NCI-H2081 (cell line): ENCODE measurements around the gene RPGRIP1L.

Source experiments
- DNase-seq, 2 experiments: peaks; one replicate each; lab custom pipeline; 2025; lab: John Stamatoyannopoulos, UW

Gene RPGRIP1L

DNA sequence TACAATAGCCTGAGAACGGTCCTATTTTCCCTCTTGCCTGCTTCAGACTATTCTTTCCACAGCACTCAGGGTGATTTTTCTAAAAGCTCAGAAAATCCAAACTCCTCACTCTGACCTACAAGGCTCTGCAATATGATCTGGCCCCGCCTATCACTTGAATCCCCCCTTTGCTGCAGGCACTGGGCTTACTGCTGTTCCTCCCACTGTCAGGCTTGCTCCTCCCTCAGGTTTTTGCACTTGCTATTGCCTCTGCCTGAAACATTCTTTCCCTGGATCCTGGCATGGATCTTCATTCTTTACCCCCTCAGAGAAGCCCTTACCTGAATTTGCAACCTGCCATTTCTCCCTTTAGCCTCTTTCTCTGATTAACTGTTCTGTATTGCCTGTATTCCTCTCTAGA, 52.3 kb downstream of the RPGRIP1L start:
- no peak for DNase-seq

DNA sequence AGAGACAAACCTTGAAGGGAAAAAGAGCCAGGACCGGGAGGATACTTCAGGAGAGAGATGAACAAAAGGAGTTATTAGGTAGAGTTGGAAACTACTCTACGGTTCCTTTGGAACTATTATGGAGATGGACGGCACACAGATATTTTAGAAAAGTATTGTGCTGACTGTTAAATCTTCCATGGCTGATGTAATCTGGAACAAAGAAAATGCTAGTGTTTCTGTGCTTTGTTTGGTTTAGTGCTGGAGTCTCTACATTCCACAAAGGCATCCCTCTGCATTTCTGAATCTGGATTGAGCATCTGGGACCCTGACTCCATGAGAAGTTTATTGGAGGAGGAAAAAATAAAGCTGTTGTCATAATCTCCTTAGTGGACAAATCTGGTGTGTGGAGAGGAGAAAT, 57.2 kb downstream of the RPGRIP1L start:
- no peak for DNase-seq

DNA sequence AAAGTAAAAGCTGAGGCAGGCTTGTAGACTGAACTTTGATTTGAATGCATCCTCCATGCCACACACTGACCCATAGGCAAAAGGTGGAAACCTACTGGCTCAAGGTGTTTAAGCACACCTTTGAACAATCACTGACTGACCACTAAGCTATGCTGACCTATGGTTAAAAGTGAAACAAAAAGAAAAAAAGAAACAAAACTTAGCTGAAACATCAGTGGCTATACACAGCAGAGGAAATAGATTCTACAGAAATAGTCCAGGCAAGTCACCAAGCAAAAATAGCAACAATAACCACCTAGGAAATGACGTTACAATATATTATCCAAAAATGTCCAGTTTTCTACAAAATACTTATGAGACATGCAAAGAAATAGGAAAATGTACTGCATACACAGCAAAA, 60.2 kb downstream of the RPGRIP1L start:
- DNase-seq = no peak

GRCh38 chr16:53642094-53642493, 61.6 kb downstream of the RPGRIP1L start:
- no peak for DNase-seq

- no peak for DNase-seq
These were observed 66.7 kb downstream of the RPGRIP1L start for GRCh38 chr16:53636978-53637377.

DNA sequence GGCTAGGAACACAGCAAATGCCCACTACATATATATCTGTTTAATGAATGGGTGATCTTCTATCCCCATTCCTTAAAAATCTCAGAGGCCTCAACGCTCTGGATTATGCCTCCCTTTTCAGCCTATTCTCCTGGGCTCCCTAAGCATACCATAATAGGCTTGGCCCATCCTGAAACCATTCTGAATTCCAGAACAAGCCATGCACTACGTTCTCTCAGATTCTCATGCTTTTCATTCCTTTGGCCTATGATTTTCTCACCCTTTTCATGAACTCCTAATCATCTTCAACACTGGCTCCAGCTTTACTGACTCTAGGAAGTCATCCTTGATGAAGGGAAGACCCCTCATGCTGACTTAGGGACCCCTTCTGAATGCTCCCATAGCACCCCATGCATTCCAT, 71.1 kb downstream of the RPGRIP1L start:
- no peak for DNase-seq

DNA sequence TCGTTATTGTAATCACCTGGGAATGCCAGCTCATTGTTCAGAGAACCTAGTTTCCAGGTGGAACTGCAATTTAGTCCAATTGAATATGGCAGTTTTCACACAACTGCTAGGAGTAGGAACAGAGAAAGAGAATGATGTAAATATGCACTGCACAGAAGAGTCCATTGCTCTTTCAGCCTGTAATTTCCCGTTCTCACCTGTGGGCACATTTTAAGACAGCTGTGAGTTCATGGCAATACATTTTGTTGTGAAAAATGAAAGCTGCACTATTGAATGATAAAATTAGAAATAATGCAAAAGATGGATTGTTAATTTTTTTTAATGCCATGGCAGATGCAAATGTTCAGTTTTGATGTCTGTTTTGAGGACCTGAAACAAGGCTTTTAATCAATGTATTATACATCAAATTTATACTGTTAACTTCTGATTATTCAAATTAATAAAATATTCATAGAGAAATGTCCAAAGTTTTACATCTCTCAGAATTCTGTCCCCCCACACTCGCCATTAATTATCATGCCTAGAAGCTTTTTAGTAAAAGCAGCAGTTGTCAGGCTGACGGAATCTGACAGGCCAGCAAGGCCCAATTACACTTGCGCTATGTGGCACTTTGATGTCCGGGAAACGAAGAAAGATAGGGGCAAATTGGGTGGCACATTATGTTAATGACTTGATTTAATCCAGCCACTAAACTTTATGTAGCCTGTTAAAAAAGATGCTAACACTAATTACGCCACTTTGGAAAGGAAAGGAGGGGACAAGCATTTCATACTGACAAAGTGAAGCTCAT, 72.2 kb downstream of the RPGRIP1L start:
- DNase-seq = peak in 1 of 2 experiments; percentile 2

GRCh38 chr16:53629607-53630312, 73.9 kb downstream of the RPGRIP1L start:
- DNase-seq = peak; percentile 25 to 66

DNA sequence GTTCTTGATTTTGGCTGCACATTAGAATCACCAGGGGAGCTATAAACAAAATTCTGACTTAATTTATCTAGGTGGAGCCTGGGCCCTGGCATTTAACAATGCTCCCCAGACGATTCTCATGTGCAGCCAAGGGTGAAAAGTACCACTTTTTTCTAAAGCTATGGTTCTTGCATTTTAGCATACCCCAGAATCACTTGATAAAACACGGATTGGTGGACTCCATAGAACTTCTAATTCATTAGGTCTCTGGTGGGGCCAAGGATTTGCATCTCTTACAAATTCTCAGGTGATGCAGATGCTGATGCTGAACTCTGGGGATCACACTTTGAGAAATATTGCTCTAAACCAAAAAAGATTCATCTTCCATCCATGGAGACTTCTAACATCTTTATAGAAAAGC, 74.5 kb downstream of the RPGRIP1L start:
- no peak for DNase-seq

- DNase-seq = no peak
These were observed 76.8 kb downstream of the RPGRIP1L start for GRCh38 chr16:53626811-53627210.

GRCh38 chr16:53626161-53626560, 77.5 kb downstream of the RPGRIP1L start:
- DNase-seq = no peak

- no peak for DNase-seq
These were observed 78.4 kb downstream of the RPGRIP1L start for GRCh38 chr16:53625221-53625620.

GRCh38 chr16:53622315-53622714, 81.3 kb downstream of the RPGRIP1L start:
- DNase-seq = no peak

GRCh38 chr16:53620476-53620875, 83.2 kb downstream of the RPGRIP1L start:
- DNase-seq = no peak

- DNase-seq = no peak
These were observed 84.4 kb downstream of the RPGRIP1L start for GRCh38 chr16:53619235-53619634.

GRCh38 chr16:53614346-53614745, 89.3 kb downstream of the RPGRIP1L start:
- DNase-seq = no peak

DNA sequence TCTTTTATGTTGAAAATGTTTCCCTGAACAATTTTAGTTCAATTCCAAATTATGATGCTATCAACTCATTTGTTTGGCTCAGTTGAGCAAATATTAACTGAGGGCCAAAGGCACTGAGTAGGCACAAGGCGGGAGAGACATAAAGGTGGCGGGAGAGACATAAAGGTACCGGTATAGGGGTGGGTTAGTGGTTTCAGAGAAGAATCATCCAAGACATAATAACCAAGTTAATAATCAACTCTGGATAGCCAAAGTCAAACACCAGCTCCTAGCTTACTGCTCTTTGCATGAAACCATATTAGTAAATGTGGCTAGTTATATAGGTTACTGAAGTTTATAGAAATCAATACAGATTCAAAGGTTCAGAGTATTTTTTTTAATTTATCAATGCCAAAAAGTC, 91.7 kb downstream of the RPGRIP1L start:
- DNase-seq = no peak

DNA sequence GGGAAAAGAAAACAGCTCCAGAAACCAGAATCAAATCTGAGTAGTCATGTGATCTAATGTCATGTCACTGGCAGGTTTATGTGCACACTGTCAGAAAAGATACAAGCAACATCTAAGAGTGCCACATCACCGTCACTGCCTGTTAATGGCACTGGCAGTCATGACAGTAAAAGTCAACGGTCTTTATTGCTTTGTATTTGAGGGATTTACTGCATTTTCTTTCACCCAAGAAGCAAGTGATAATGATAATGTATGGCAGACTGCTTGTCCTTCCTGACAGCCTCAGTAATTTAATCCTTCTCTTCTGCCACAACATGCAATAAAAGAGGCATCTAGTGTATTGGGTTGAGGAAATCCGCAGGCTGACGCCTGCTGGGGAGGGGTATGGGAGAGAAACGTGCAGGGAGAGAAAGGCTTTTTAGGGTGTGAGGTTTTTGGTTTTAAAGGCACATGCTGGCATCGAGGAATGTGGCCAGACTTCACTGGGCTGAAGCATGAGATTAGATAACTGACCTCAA, 92.4 kb downstream of the RPGRIP1L start:
- DNase-seq = peak in 1 of 2 experiments; percentile 18

GRCh38 chr16:53609536-53609935, 94.1 kb downstream of the RPGRIP1L start:
- DNase-seq = no peak

DNA sequence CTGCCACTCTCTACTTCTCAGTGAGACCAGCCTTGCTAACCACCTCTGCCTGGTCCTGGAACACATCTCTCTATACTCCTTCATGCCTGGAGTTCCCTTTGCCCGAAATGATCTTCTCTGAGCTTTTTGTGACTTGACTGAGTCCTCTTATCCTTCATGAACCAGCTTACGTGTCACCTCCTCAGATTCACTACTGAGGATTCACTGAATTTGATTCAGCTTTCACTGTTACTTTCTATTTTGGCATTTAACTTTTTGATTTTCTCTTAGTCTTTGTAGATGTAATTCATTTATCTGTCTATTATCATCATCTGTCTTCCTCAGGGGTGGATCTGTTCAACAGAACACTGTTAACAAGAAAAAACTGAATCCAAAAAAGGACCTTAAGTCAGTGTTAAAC, 95.6 kb downstream of the RPGRIP1L start:
- DNase-seq = no peak

DNA sequence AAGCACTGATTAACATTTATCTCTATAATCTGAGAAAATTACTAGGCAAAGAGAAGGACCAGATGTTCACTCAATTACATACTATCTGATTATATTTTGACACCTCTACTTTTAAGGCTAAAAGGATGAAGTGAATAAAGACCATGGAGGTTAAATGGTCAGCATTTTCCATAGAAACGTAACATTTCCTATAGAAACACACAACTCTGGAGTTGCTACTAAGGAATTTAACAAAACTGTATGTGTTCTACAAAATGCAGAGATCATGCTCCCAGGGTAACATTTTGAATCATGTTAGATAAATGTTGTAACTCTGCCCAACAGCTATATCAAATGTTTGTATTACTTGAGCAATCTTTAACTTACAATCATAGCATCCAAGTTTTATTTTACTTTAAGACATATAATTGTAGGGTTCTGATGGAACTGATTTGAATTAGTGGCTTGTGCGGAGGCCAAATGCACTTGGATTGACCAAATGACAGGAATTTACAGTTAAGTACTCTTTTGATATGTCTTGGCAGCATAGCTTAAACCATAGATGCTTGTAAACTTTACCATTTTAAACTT, 97.7 kb downstream of the RPGRIP1L start:
- DNase-seq = no peak

GRCh38 chr16:53605356-53605755, 98.3 kb downstream of the RPGRIP1L start:
- no peak for DNase-seq

DNA sequence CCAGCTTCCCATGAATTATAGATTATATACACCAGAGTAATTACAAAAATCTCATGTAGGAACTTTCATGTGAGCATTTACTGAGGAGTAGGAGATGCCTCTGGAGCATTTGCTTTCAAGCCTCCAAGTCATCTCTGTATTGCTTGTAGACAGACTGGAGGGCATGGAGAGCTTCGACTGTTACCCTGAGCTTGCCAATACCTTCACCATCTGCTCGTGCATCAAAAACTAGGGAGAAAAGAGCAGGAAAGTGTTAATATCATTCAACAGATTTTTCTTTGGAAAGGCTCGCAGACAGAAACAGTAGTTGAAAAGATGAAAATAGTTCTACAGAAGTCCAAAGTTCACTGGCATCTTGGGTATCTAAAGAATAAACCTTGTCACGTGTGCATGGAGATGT, 101.7 kb downstream of the RPGRIP1L start:
- DNase-seq = no peak
